GM12878 (cell line): ENCODE data around the gene MRPS12. TPM values are rescaled to one million over a fixed set of nuclear protein-coding genes. Genes with fewer than 3 reads are reported as not detected.

ENCODE experiments used
- ATAC-seq: fragments of 200-7000 bp; cut with Tn5 transposase; 3 replicates; pipeline ENCODE4 v1.9.1; 2020; ENCODE audit warnings: mild to moderate bottlenecking, moderate library complexity
- BruUV-seq: library from RNA; stranded (reverse); fragments of 400-500 nt; replicated peaks from 2 replicates; lab custom pipeline; 2021; lab: Mats Ljungman, UMichigan
- CTCF ChIA-PET: fragments of 300-600 bp; sonication (Branson Sonifier 250); formaldehyde crosslinking; extraction: SDS; loops from one replicate; lab custom pipeline; 2021; ENCODE audit warnings: inconsistent platforms; lab: Yijun Ruan, JAX
- POLR2A ChIA-PET: fragments of 350-600 bp; formaldehyde crosslinking; extraction: SDS; loops from one replicate; lab custom pipeline; 2021; ENCODE audit warnings: inconsistent platforms; lab: Charles Lee
- RAD21 ChIA-PET: fragments of 300-600 bp; sonication (Branson Sonifier 250); formaldehyde crosslinking; loops from one replicate; lab custom pipeline; 2023; ENCODE audit warnings: antibody characterized with exemption; ENCODE audit not compliant: unreplicated experiment; lab: Charles Lee
- SMC1A ChIA-PET: fragments of 300-600 bp; sonication (Branson Sonifier 250); formaldehyde crosslinking; loops from one replicate; lab custom pipeline; 2023; ENCODE audit not compliant: unreplicated experiment, uncharacterized antibody; lab: Charles Lee
- DNase-seq: peaks from one replicate; pipeline ENCODE4 v3.0.0-alpha.2; 2011; ENCODE audit warnings: low read depth, low spot score
- FAIRE-seq: peaks from 3 replicates; lab custom pipeline; 2011; peaks lifted over from hg19 to GRCh38; lab: Jason Lieb, UNC
- H2AFZ ChIP-seq: 2 replicates; pipeline ENCODE4 v1.6.0; 2011; ENCODE audit warnings: low read depth, low read length, control low read depth; ENCODE audit not compliant: control insufficient read depth
- H3K27ac ChIP-seq: 2 replicates; pipeline ENCODE4 v1.5.1; 2011; ENCODE audit warnings: control low read depth; ENCODE audit not compliant: control insufficient read depth, insufficient read depth
- H3K27me3 ChIP-seq, 2 experiments: replicated peaks in 1 of 2; 2 replicates each; pipeline versions ENCODE4 v1.6.0 to v1.6.1; 2011; ENCODE audit warnings: low read length in 1 of 2; ENCODE audit not compliant: control insufficient read depth in 2 of 2, insufficient read depth in 2 of 2
- H3K36me3 ChIP-seq, 2 experiments: 2 replicates each; pipeline ENCODE4 v1.5.1; 2011; ENCODE audit warnings: low read length in 1 of 2; ENCODE audit not compliant: control insufficient read depth in 2 of 2, insufficient read depth in 2 of 2
- H3K4me1 ChIP-seq: 2 replicates; pipeline ENCODE4 v1.6.1; 2011; ENCODE audit warnings: mild to moderate bottlenecking, low read length, moderate library complexity, mixed read lengths; ENCODE audit not compliant: control insufficient read depth, insufficient read depth
- H3K4me2 ChIP-seq: 2 replicates; pipeline ENCODE4 v1.6.0; 2011; ENCODE audit warnings: control low read depth; ENCODE audit not compliant: control insufficient read depth, insufficient read depth
- H3K4me3 ChIP-seq: fragments of 200-600 bp; sonication (generic); 2 replicates; pipeline ENCODE4 v1.5.1; 2016
- H3K79me2 ChIP-seq: 2 replicates; pipeline ENCODE4 v1.6.0; 2011; ENCODE audit warnings: low read length; ENCODE audit not compliant: control insufficient read depth, insufficient read depth
- H3K9ac ChIP-seq: 2 replicates; pipeline ENCODE4 v1.8.0; 2011; ENCODE audit warnings: low read length, control low read depth, mixed read lengths; ENCODE audit not compliant: control insufficient read depth, insufficient read depth
- H3K9me3 ChIP-seq: replicated peaks from 3 replicates; pipeline ENCODE4 v1.5.1; 2011; ENCODE audit warnings: mild to moderate bottlenecking, low read length; ENCODE audit not compliant: control insufficient read depth, insufficient read depth
- H4K20me1 ChIP-seq: 2 replicates; pipeline ENCODE4 v1.6.0; 2011; ENCODE audit not compliant: control insufficient read depth, insufficient read depth
- BMI1 ChIP-seq: fragments of 450-650 bp; IDR thresholded peaks from 2 replicates; pipeline ENCODE4 v1.6.1; 2016; ENCODE audit warnings: mild to moderate bottlenecking, moderate library complexity, borderline replicate concordance
- HCFC1 ChIP-seq: fragments of 150-350 bp; IDR thresholded peaks from 2 replicates; pipeline ENCODE4 v1.6.1; 2014; ENCODE audit warnings: low read length
- MTA3 ChIP-seq: IDR thresholded peaks from 2 replicates; pipeline ENCODE4 v1.6.1; 2012; ENCODE audit warnings: low read length, inconsistent platforms, borderline replicate concordance
- NFYB ChIP-seq: IDR thresholded peaks from 2 replicates; pipeline ENCODE4 v1.6.1; 2011; ENCODE audit warnings: low read depth, mild to moderate bottlenecking, low read length, improper control_type of control experiment, moderate library complexity; ENCODE audit not compliant: insufficient read depth
- POLR2AphosphoS5 ChIP-seq: IDR thresholded peaks from 2 replicates; pipeline ENCODE4 v1.6.1; 2011; ENCODE audit warnings: mild to moderate bottlenecking, low read length, inconsistent platforms
- RFX5 ChIP-seq: IDR thresholded peaks from 2 replicates; pipeline ENCODE4 v1.6.1; 2011; ENCODE audit warnings: low read depth, low read length, improper control_type of control experiment
- SMAD1 ChIP-seq: fragments of 450-650 bp; IDR thresholded peaks from 2 replicates; pipeline ENCODE4 v1.6.1; 2018; ENCODE audit warnings: mild to moderate bottlenecking, low read depth; ENCODE audit not compliant: partially characterized antibody
- SMARCA5 ChIP-seq: fragments of 450-650 bp; IDR thresholded peaks from 2 replicates; pipeline ENCODE4 v1.6.1; 2017; ENCODE audit warnings: mild to moderate bottlenecking
- TCF7 ChIP-seq: IDR thresholded peaks from 2 replicates; pipeline ENCODE4 v1.6.1; 2014; ENCODE audit warnings: antibody characterized with exemption, borderline replicate concordance
- WRNIP1 ChIP-seq: IDR thresholded peaks from 2 replicates; pipeline ENCODE4 v1.6.1; 2011; ENCODE audit warnings: low read depth, low read length, improper control_type of control experiment, borderline replicate concordance
- WGBS: methylation state at CpG from one replicate; pipeline ENCODE4 v1.1.6; 2016; ENCODE audit warnings: low lambda C conversion rate; ENCODE audit not compliant: insufficient replicate concordance, insufficient coverage; ENCODE audit errors: missing lambda C conversion rate; 5-methylcytosine and 5-hydroxymethylcytosine counted together
- in situ Hi-C: fragments of 300-500 bp; cut with MboI; formaldehyde crosslinking; loops from 9 replicates; pipeline ENCODE4 v1.14.3; 2018; ENCODE audit warnings: mixed read lengths
- intact Hi-C: fragments of 100-400 bp; cut with micrococcal nuclease; formaldehyde crosslinking; loops from one replicate; pipeline ENCODE4 v1.14.2; 2022; ENCODE audit not compliant: unreplicated experiment
- polyA plus RNA-seq, 11 experiments: library from polyadenylated mRNA; depleted of rRNA in 4 of 11; unstranded in 6 of 11; stranded (reverse) in 5 of 11; fragments of >200 nt; fragmentation: Nextera tagmentation in 4 of 11; fragmentation: Illumina TruSeq in 1 of 11; extraction: Ambion mirVana in 4 of 11; extraction: Trizol in 1 of 11; gene quantifications; 1 replicate in 1 of 11; 2 replicates in 10 of 11; pipeline versions ENCODE4 v1.2.1 to v1.2.3, GENCODE V29; 2011 to 2016; ENCODE audit warnings: inconsistent platforms in 2 of 11, missing spikeins in 2 of 11, low read depth in 1 of 11
- total RNA-seq, 4 experiments: library from RNA; depleted of rRNA in 3 of 4; stranded (reverse); fragments of >200 nt in 3 of 4; fragmentation: Illumina TruSeq in 1 of 4; extraction: Trizol in 1 of 4; gene quantifications; 2 replicates each; pipeline versions ENCODE4 v1.2.1 to v1.2.3, GENCODE V29; 2013 to 2021
- TF ChIP-seq, protein P1 (sequence below): fragments of 450-650 bp; IDR thresholded peaks from 2 replicates; pipeline ENCODE4 v1.6.1; 2018; ENCODE audit warnings: borderline replicate concordance, mild to moderate bottlenecking; ENCODE audit not compliant: partially characterized antibody

The MRPS12 gene
- total and polyA plus RNA-seq, 10 of the 15 experiments (the other 5 are each of a cell fraction or from before 2014, with no cell fraction given) = 7.3 to 205 (median 77.3) TPM

DNA sequence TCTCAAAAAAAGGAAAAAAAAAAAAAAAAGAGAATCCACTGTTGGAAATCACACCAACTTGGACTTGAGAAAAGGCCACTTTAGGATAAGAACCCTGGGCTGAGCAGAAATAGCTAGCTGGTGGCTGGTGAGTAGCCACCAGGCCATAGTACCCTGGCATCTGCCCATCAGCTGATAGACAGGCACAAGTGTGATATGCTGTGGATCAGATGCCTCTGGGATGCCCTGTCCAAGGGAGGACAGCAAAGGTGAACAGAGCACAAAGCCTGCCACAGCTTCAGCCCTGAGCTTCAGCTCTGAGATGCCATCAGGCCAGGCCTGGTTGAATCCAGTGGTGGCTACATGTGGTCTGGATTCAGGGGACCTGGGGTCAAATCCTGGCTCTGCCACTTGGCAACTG is 40.1 kb upstream of the MRPS12 start:
- POLR2A ChIA-PET = interaction anchor here (0.6 kb wide), 1 partner anchor 659 kb away, joined by 3 read pairs; no protein-coding TSS in a partner anchor
- FAIRE-seq = no peak

DNA sequence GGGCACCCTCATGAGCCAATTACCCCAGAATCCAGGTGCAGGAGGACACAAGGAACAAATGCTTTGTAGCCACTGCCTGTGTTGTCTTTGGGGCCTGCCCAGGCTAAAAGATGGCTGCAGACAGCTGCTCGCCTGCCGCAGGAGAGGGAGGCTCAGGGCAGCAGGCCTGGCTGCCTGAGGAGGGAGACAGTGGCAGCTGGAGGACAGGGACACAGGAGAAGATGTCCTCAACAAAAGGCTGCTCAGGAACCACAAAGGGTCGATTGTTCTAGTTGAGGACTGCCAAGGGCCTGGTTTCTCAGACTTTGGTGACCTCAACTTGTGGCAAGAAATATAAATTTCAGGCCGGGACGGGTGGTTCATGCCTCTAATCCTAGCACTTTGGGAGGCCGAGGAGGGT is 39.0 kb upstream of the MRPS12 start:
- no TSS peak for BruUV-seq
- Histone ChIP-seq H3K27me3 (no peaks in the 10 kb centered on the region), H3K9ac (no peak overlapping the region), H3K79me2 (no peaks in the 10 kb centered on the region), H3K9me3 (no peaks in the 10 kb centered on the region), H3K4me1 (no peaks in the 10 kb centered on the region), H3K4me3 (no peak overlapping the region), H3K4me2 (no peak overlapping the region), H4K20me1 (no peaks in the 10 kb centered on the region), H3K27ac (no peak overlapping the region), H3K36me3 (no peaks in the 10 kb centered on the region; a peak in 1 of 4 replicates), H2AFZ (no peak overlapping the region)
- in situ Hi-C loops (no loop called here), intact Hi-C loops (no loop called here)
- WGBS = 83% methylated on average over 6 of the region's 6 CpGs
- DNase-seq (no peak), ATAC-seq (no peak), FAIRE-seq (no peak)
- no peak for TF ChIP-seq SMAD1
- no peak for TF ChIP-seq NFYB
- no peak for TF ChIP-seq RFX5
- TF ChIP-seq WRNIP1 = no peak
- TF ChIP-seq, protein P1, sequence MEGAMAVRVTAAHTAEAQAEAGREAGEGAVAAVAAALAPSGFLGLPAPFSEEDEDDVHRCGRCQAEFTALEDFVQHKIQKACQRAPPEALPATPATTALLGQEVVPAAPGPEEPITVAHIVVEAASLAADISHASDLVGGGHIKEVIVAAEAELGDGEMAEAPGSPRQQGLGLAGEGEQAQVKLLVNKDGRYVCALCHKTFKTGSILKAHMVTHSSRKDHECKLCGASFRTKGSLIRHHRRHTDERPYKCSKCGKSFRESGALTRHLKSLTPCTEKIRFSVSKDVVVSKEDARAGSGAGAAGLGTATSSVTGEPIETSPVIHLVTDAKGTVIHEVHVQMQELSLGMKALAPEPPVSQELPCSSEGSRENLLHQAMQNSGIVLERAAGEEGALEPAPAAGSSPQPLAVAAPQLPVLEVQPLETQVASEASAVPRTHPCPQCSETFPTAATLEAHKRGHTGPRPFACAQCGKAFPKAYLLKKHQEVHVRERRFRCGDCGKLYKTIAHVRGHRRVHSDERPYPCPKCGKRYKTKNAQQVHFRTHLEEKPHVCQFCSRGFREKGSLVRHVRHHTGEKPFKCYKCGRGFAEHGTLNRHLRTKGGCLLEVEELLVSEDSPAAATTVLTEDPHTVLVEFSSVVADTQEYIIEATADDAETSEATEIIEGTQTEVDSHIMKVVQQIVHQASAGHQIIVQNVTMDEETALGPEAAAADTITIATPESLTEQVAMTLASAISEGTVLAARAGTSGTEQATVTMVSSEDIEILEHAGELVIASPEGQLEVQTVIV = no peak
- no peak for TF ChIP-seq TCF7
- ChIA-PET POLR2A (no interaction called here), SMC1A (no interaction called here), CTCF (interaction anchor here (0.7 kb wide), 1 partner anchor 166 kb away, joined by 4 read pairs; no protein-coding TSS in a partner anchor), RAD21 (no interaction called here)

More for the DNA sequence above, 40.1 kb upstream of the MRPS12 start:
- Histone ChIP-seq H3K4me2 (no peak overlapping the region), H3K27me3 (no peaks in the 10 kb centered on the region), H2AFZ (no peak overlapping the region), H3K27ac (no peak overlapping the region), H3K9me3 (no peaks in the 10 kb centered on the region), H3K4me3 (no peak overlapping the region), H3K9ac (no peak overlapping the region), H4K20me1 (no peaks in the 10 kb centered on the region), H3K36me3 (no peaks in the 10 kb centered on the region; a peak in 1 of 4 replicates), H3K79me2 (no peaks in the 10 kb centered on the region), H3K4me1 (no peaks in the 10 kb centered on the region)
- BruUV-seq = no TSS peak
- ChIA-PET CTCF (interaction anchor here (5.8 kb wide), 1 partner anchor 13 kb away, joined by 62 read pairs; the partner anchor contains the start of gene RINL), RAD21 (no interaction called here), SMC1A (no interaction called here)
- no peak for ATAC-seq
- intact Hi-C loops (no loop called here), in situ Hi-C loops (no loop called here)
- no peak for DNase-seq
- TF ChIP-seq MTA3 (no peak), SMARCA5 (no peak), POLR2AphosphoS5 (no peak), BMI1 (no peak), HCFC1 (no peak)
